ENCODE data around the gene ARL4D. TPM values are rescaled to one million over a fixed set of nuclear protein-coding genes. Genes with fewer than 3 reads are reported as not detected.

Gene ARL4D
- total and polyA plus RNA-seq, 2 of the 8 experiments (the other 6 are each of a cell fraction or from before 2014, with no cell fraction given), result 8.4 to 9.2 TPM

GRCh38 chr17:43360739-43361505 is 37.9 kb upstream of the ARL4D start (continued):
- TF ChIP-seq E2F6 (IDR thresholded peaks at IDR 0.05) (peak; percentile 61; the same call in 1 of the 2 replicates), NRF1 (IDR thresholded peaks at IDR 0.05; ENCODE audit: low read depth, low read length) (peak; percentile 22), RAD21 (IDR thresholded peaks at IDR 0.05 in 1 of 2, conservative IDR thresholded peaks at IDR 0.05 in 1 of 2; ENCODE audit: low read depth in 2 of 2, low read length in 2 of 2) (peak in 1 of 2 experiments; percentile 30; a peak in 1 of 4 replicates), RXRA (IDR thresholded peaks at IDR 0.05; ENCODE audit: insufficient read depth, low read depth, low read length) (no peak), EZH2 (IDR thresholded peaks at IDR 0.05; ENCODE audit: low read depth, low read length, severe bottlenecking) (no peak), SIX5 (IDR thresholded peaks at IDR 0.05; ENCODE audit: low read depth, low read length) (no peak), SAP30 (IDR thresholded peaks at IDR 0.05; ENCODE audit: insufficient read depth, insufficient replicate concordance, low read length) (peak; percentile 57), SP1 (IDR thresholded peaks at IDR 0.05; ENCODE audit: low read depth, low read length) (peak; percentile 97), BRCA1 (IDR thresholded peaks at IDR 0.05; ENCODE audit: low read depth, low read length) (peak; percentile 53; the same call in 1 of the 2 replicates), HDAC6 (IDR thresholded peaks at IDR 0.05; ENCODE audit: low read depth, low read length) (peak; percentile 94), HDAC2 (IDR thresholded peaks at IDR 0.05; ENCODE audit: borderline replicate concordance in 1 of 2, low read depth in 2 of 2, low read length in 2 of 2) (no peak), CBX5 (IDR thresholded peaks at IDR 0.05; ENCODE audit: low read depth, low read length) (no peak), RBBP5 (IDR thresholded peaks at IDR 0.05; ENCODE audit: borderline replicate concordance, low read depth, low read length) (peak; percentile 72; the same call in 1 of the 2 replicates), CHD2 (IDR thresholded peaks at IDR 0.05; ENCODE audit: low read length) (peak; percentile 82), MAX (IDR thresholded peaks at IDR 0.05) (peak; percentile 44; the same call in 1 of the 2 replicates), KDM1A (IDR thresholded peaks at IDR 0.05; ENCODE audit: borderline replicate concordance, low read length) (peak; percentile 71; the same call in 1 of the 2 replicates), TBP (IDR thresholded peaks at IDR 0.05; ENCODE audit: low read depth, low read length) (peak; percentile 99), SIRT6 (IDR thresholded peaks at IDR 0.05; ENCODE audit: low read length) (peak; percentile 63), CHD1 (IDR thresholded peaks at IDR 0.05; ENCODE audit: low read depth, low read length) (no peak), SP2 (IDR thresholded peaks at IDR 0.05; ENCODE audit: low read length) (peak; percentile 13; the same call in 1 of the 2 replicates), JUN (IDR thresholded peaks at IDR 0.05; ENCODE audit: low read depth, low read length) (no peak), POU5F1 (IDR thresholded peaks at IDR 0.05; ENCODE audit: low read depth, low read length) (peak; percentile 51), GTF2F1 (IDR thresholded peaks at IDR 0.05; ENCODE audit: borderline replicate concordance, low read depth, low read length) (peak; percentile 100)
